GM12878 (cell line): ENCODE data around the gene ABCC3. TPM values are rescaled to one million over a fixed set of nuclear protein-coding genes. Genes with fewer than 3 reads are reported as not detected.

ENCODE experiments used
- ATAC-seq: fragments of 200-7000 bp; cut with Tn5 transposase; 3 replicates; pipeline ENCODE4 v1.9.1; 2020; ENCODE audit warnings: mild to moderate bottlenecking, moderate library complexity
- BruUV-seq: library from RNA; stranded (reverse); fragments of 400-500 nt; replicated peaks from 2 replicates; lab custom pipeline; 2021; lab: Mats Ljungman, UMichigan
- CTCF ChIA-PET: fragments of 300-600 bp; sonication (Branson Sonifier 250); formaldehyde crosslinking; extraction: SDS; loops from one replicate; lab custom pipeline; 2021; ENCODE audit warnings: inconsistent platforms; lab: Yijun Ruan, JAX
- POLR2A ChIA-PET: fragments of 350-600 bp; formaldehyde crosslinking; extraction: SDS; loops from one replicate; lab custom pipeline; 2021; ENCODE audit warnings: inconsistent platforms; lab: Charles Lee
- RAD21 ChIA-PET: fragments of 300-600 bp; sonication (Branson Sonifier 250); formaldehyde crosslinking; loops from one replicate; lab custom pipeline; 2023; ENCODE audit warnings: antibody characterized with exemption; ENCODE audit not compliant: unreplicated experiment; lab: Charles Lee
- SMC1A ChIA-PET: fragments of 300-600 bp; sonication (Branson Sonifier 250); formaldehyde crosslinking; loops from one replicate; lab custom pipeline; 2023; ENCODE audit not compliant: unreplicated experiment, uncharacterized antibody; lab: Charles Lee
- DNase-seq: peaks from one replicate; pipeline ENCODE4 v3.0.0-alpha.2; 2011; ENCODE audit warnings: low read depth, low spot score
- FAIRE-seq: peaks from 3 replicates; lab custom pipeline; 2011; peaks lifted over from hg19 to GRCh38; lab: Jason Lieb, UNC
- H2AFZ ChIP-seq: 2 replicates; pipeline ENCODE4 v1.6.0; 2011; ENCODE audit warnings: low read depth, low read length, control low read depth; ENCODE audit not compliant: control insufficient read depth
- H3K27ac ChIP-seq: 2 replicates; pipeline ENCODE4 v1.5.1; 2011; ENCODE audit warnings: control low read depth; ENCODE audit not compliant: control insufficient read depth, insufficient read depth
- H3K27me3 ChIP-seq, 2 experiments: replicated peaks in 1 of 2; 2 replicates each; pipeline versions ENCODE4 v1.6.0 to v1.6.1; 2011; ENCODE audit warnings: low read length in 1 of 2; ENCODE audit not compliant: control insufficient read depth in 2 of 2, insufficient read depth in 2 of 2
- H3K36me3 ChIP-seq, 2 experiments: 2 replicates each; pipeline ENCODE4 v1.5.1; 2011; ENCODE audit warnings: low read length in 1 of 2; ENCODE audit not compliant: control insufficient read depth in 2 of 2, insufficient read depth in 2 of 2
- H3K4me1 ChIP-seq: 2 replicates; pipeline ENCODE4 v1.6.1; 2011; ENCODE audit warnings: mild to moderate bottlenecking, low read length, moderate library complexity, mixed read lengths; ENCODE audit not compliant: control insufficient read depth, insufficient read depth
- H3K4me2 ChIP-seq: 2 replicates; pipeline ENCODE4 v1.6.0; 2011; ENCODE audit warnings: control low read depth; ENCODE audit not compliant: control insufficient read depth, insufficient read depth
- H3K4me3 ChIP-seq: fragments of 200-600 bp; sonication (generic); 2 replicates; pipeline ENCODE4 v1.5.1; 2016
- H3K79me2 ChIP-seq: 2 replicates; pipeline ENCODE4 v1.6.0; 2011; ENCODE audit warnings: low read length; ENCODE audit not compliant: control insufficient read depth, insufficient read depth
- H3K9ac ChIP-seq: 2 replicates; pipeline ENCODE4 v1.8.0; 2011; ENCODE audit warnings: low read length, control low read depth, mixed read lengths; ENCODE audit not compliant: control insufficient read depth, insufficient read depth
- H3K9me3 ChIP-seq: replicated peaks from 3 replicates; pipeline ENCODE4 v1.5.1; 2011; ENCODE audit warnings: mild to moderate bottlenecking, low read length; ENCODE audit not compliant: control insufficient read depth, insufficient read depth
- H4K20me1 ChIP-seq: 2 replicates; pipeline ENCODE4 v1.6.0; 2011; ENCODE audit not compliant: control insufficient read depth, insufficient read depth
- NR2C2 ChIP-seq: IDR thresholded peaks from 2 replicates; pipeline ENCODE4 v1.6.1; 2011; ENCODE audit warnings: borderline replicate concordance, low read depth; ENCODE audit not compliant: control insufficient read depth, insufficient read length
- SRF ChIP-seq, 2 experiments: IDR thresholded peaks; 2 replicates each; pipeline ENCODE4 v1.6.1; 2011; ENCODE audit warnings: low read depth in 2 of 2, low read length in 2 of 2, mild to moderate bottlenecking in 1 of 2, moderate library complexity in 1 of 2
- STAT3 ChIP-seq: IDR thresholded peaks from 2 replicates; pipeline ENCODE4 v1.6.1; 2011; ENCODE audit warnings: low read depth, low read length, improper control_type of control experiment
- TBL1XR1 ChIP-seq: IDR thresholded peaks from 2 replicates; pipeline ENCODE4 v1.6.1; 2012; ENCODE audit warnings: low read depth, low read length, improper control_type of control experiment
- WGBS: methylation state at CpG from one replicate; pipeline ENCODE4 v1.1.6; 2016; ENCODE audit warnings: low lambda C conversion rate; ENCODE audit not compliant: insufficient replicate concordance, insufficient coverage; ENCODE audit errors: missing lambda C conversion rate; 5-methylcytosine and 5-hydroxymethylcytosine counted together
- in situ Hi-C: fragments of 300-500 bp; cut with MboI; formaldehyde crosslinking; loops from 9 replicates; pipeline ENCODE4 v1.14.3; 2018; ENCODE audit warnings: mixed read lengths
- intact Hi-C: fragments of 100-400 bp; cut with micrococcal nuclease; formaldehyde crosslinking; loops from one replicate; pipeline ENCODE4 v1.14.2; 2022; ENCODE audit not compliant: unreplicated experiment
- polyA plus RNA-seq, 11 experiments: library from polyadenylated mRNA; depleted of rRNA in 4 of 11; unstranded in 6 of 11; stranded (reverse) in 5 of 11; fragments of >200 nt; fragmentation: Nextera tagmentation in 4 of 11; fragmentation: Illumina TruSeq in 1 of 11; extraction: Ambion mirVana in 4 of 11; extraction: Trizol in 1 of 11; gene quantifications; 1 replicate in 1 of 11; 2 replicates in 10 of 11; pipeline versions ENCODE4 v1.2.1 to v1.2.3, GENCODE V29; 2011 to 2016; ENCODE audit warnings: inconsistent platforms in 2 of 11, missing spikeins in 2 of 11, low read depth in 1 of 11
- total RNA-seq, 4 experiments: library from RNA; depleted of rRNA in 3 of 4; stranded (reverse); fragments of >200 nt in 3 of 4; fragmentation: Illumina TruSeq in 1 of 4; extraction: Trizol in 1 of 4; gene quantifications; 2 replicates each; pipeline versions ENCODE4 v1.2.1 to v1.2.3, GENCODE V29; 2013 to 2021
- TF ChIP-seq, protein P1 (sequence below): IDR thresholded peaks from 2 replicates; pipeline ENCODE4 v1.6.1; 2012; ENCODE audit warnings: improper control_type of control experiment, low read depth, low read length; ENCODE audit not compliant: insufficient replicate concordance
- TF ChIP-seq, protein P2 (sequence below): fragments of 450-650 bp; IDR thresholded peaks from 2 replicates; pipeline ENCODE4 v1.6.1; 2016; ENCODE audit warnings: mild to moderate bottlenecking
- TF ChIP-seq, protein P3 (sequence below): fragments of 450-650 bp; IDR thresholded peaks from 2 replicates; pipeline ENCODE4 v1.6.1; 2017; ENCODE audit warnings: mild to moderate bottlenecking, moderate library complexity

Gene ABCC3
- total and polyA plus RNA-seq, 10 of the 15 experiments (the other 5 are each of a cell fraction or from before 2014, with no cell fraction given), result 0.21 to 2.3 (median 0.71) TPM; not detected in 6

DNA sequence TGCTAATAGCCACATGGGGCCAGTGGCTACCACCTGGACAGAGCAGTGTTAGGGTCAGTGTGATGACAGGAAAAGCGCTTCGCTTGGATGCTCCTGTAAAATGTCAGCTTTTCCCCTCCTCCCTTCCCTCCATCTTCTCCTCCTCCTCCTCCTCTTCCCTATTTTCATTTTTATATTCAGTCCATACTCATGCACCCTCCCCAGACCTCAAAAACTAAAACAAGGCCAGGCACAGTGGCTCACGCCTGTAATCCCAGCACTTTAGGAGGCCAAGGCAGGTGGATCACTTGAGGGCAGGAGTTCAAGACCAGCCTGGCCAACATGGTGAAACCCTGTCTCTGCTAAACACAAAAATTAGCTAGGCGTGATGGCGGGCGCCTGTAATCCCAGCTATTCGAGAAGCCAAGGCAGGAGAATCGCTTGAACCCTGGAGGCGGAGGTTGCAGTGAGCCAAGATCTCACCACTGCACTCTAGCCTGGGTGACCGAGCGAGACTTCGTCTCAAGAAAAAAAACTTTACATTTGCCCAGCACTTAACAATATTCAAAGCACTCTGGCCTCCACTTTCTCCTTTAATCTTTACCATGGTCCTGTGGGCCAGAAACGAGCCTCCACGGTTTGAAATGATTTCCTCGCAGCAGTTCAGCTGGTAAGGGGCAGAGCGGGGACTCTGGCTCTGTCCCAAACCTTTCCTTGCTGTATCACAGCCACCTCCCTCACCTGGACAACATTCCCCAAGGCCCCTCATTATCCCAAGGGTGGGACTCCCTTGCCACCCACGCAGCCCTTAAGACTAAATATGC lies 51.2 kb downstream of the ABCC3 start:
- Histone ChIP-seq H3K4me1 (no peaks in the 10 kb centered on the region), H3K9ac (no peak overlapping the region), H3K27me3 (no peaks in the 10 kb centered on the region; a peak in 1 of 4 replicates), H3K4me2 (no peak overlapping the region), H4K20me1 (no peaks in the 10 kb centered on the region), H3K36me3 (no peaks in the 10 kb centered on the region), H3K27ac (no peak overlapping the region), H3K9me3 (no peaks in the 10 kb centered on the region), H2AFZ (no peak overlapping the region), H3K4me3 (no peak overlapping the region), H3K79me2 (no peaks in the 10 kb centered on the region)
- ATAC-seq (no peak), DNase-seq (no peak), FAIRE-seq (no peak)
- ChIA-PET CTCF (interaction anchor here (1.5 kb wide), 1 partner anchor 11 kb away, joined by 4 read pairs; no protein-coding TSS in a partner anchor), RAD21 (no interaction called here), SMC1A (no interaction called here), POLR2A (no interaction called here)
- in situ Hi-C loops (no loop called here), intact Hi-C loops (no loop called here)
- BruUV-seq, result no TSS peak
- WGBS, result 69% methylated on average over 17 of the region's 17 CpGs
- TF ChIP-seq TBL1XR1 (no peak), STAT3 (no peak), SRF (IDR thresholded peaks at IDR 0.05; ENCODE audit: low read depth in 2 of 2, low read length in 2 of 2) (no peak), NR2C2 (no peak)
- TF ChIP-seq, protein P1, sequence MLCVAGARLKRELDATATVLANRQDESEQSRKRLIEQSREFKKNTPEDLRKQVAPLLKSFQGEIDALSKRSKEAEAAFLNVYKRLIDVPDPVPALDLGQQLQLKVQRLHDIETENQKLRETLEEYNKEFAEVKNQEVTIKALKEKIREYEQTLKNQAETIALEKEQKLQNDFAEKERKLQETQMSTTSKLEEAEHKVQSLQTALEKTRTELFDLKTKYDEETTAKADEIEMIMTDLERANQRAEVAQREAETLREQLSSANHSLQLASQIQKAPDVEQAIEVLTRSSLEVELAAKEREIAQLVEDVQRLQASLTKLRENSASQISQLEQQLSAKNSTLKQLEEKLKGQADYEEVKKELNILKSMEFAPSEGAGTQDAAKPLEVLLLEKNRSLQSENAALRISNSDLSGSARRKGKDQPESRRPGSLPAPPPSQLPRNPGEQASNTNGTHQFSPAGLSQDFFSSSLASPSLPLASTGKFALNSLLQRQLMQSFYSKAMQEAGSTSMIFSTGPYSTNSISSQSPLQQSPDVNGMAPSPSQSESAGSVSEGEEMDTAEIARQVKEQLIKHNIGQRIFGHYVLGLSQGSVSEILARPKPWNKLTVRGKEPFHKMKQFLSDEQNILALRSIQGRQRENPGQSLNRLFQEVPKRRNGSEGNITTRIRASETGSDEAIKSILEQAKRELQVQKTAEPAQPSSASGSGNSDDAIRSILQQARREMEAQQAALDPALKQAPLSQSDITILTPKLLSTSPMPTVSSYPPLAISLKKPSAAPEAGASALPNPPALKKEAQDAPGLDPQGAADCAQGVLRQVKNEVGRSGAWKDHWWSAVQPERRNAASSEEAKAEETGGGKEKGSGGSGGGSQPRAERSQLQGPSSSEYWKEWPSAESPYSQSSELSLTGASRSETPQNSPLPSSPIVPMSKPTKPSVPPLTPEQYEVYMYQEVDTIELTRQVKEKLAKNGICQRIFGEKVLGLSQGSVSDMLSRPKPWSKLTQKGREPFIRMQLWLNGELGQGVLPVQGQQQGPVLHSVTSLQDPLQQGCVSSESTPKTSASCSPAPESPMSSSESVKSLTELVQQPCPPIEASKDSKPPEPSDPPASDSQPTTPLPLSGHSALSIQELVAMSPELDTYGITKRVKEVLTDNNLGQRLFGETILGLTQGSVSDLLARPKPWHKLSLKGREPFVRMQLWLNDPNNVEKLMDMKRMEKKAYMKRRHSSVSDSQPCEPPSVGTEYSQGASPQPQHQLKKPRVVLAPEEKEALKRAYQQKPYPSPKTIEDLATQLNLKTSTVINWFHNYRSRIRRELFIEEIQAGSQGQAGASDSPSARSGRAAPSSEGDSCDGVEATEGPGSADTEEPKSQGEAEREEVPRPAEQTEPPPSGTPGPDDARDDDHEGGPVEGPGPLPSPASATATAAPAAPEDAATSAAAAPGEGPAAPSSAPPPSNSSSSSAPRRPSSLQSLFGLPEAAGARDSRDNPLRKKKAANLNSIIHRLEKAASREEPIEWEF, result no peak
- TF ChIP-seq, protein P2, sequence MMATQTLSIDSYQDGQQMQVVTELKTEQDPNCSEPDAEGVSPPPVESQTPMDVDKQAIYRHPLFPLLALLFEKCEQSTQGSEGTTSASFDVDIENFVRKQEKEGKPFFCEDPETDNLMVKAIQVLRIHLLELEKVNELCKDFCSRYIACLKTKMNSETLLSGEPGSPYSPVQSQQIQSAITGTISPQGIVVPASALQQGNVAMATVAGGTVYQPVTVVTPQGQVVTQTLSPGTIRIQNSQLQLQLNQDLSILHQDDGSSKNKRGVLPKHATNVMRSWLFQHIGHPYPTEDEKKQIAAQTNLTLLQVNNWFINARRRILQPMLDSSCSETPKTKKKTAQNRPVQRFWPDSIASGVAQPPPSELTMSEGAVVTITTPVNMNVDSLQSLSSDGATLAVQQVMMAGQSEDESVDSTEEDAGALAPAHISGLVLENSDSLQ, result no peak
- TF ChIP-seq, protein P3, sequence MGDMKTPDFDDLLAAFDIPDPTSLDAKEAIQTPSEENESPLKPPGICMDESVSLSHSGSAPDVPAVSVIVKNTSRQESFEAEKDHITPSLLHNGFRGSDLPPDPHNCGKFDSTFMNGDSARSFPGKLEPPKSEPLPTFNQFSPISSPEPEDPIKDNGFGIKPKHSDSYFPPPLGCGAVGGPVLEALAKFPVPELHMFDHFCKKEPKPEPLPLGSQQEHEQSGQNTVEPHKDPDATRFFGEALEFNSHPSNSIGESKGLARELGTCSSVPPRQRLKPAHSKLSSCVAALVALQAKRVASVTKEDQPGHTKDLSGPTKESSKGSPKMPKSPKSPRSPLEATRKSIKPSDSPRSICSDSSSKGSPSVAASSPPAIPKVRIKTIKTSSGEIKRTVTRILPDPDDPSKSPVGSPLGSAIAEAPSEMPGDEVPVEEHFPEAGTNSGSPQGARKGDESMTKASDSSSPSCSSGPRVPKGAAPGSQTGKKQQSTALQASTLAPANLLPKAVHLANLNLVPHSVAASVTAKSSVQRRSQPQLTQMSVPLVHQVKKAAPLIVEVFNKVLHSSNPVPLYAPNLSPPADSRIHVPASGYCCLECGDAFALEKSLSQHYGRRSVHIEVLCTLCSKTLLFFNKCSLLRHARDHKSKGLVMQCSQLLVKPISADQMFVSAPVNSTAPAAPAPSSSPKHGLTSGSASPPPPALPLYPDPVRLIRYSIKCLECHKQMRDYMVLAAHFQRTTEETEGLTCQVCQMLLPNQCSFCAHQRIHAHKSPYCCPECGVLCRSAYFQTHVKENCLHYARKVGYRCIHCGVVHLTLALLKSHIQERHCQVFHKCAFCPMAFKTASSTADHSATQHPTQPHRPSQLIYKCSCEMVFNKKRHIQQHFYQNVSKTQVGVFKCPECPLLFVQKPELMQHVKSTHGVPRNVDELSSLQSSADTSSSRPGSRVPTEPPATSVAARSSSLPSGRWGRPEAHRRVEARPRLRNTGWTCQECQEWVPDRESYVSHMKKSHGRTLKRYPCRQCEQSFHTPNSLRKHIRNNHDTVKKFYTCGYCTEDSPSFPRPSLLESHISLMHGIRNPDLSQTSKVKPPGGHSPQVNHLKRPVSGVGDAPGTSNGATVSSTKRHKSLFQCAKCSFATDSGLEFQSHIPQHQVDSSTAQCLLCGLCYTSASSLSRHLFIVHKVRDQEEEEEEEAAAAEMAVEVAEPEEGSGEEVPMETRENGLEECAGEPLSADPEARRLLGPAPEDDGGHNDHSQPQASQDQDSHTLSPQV, result no peak
